NCI-H2107 treated with DMSO at 0.1 percent for 48 hours (cell line): ENCODE measurements around the gene FCGR3B.
"Not testable (repeated sequence)": the region's sequence is repeated elsewhere in the genome, so short reads cannot be mapped to it uniquely, and the experiment has no call there.

Experiments used
- DNase-seq: peaks from one replicate; lab custom pipeline; 2025; ENCODE audit not compliant: unreplicated experiment; lab: John Stamatoyannopoulos, UW

Gene FCGR3B

DNA sequence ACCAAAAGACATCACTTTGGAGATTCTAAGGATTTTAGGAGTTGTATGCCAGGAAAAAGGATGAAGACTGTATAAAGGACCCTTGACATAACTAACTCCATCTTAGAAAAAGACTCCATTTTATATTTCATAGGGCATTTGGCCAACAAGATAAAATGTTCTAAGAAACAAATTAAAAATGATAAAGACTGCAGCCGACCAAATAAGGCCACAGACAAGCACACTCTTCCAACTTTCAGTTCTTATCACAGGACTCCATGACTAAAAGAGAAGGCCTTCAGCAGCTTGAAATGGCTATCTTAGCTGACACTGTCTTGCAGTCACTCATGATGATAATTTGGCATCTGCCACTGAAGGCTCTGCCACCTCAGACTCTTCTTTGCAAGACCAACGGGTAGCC, 8.2 kb upstream of the FCGR3B start:
- DNase-seq = not testable (repeated sequence)

DNA sequence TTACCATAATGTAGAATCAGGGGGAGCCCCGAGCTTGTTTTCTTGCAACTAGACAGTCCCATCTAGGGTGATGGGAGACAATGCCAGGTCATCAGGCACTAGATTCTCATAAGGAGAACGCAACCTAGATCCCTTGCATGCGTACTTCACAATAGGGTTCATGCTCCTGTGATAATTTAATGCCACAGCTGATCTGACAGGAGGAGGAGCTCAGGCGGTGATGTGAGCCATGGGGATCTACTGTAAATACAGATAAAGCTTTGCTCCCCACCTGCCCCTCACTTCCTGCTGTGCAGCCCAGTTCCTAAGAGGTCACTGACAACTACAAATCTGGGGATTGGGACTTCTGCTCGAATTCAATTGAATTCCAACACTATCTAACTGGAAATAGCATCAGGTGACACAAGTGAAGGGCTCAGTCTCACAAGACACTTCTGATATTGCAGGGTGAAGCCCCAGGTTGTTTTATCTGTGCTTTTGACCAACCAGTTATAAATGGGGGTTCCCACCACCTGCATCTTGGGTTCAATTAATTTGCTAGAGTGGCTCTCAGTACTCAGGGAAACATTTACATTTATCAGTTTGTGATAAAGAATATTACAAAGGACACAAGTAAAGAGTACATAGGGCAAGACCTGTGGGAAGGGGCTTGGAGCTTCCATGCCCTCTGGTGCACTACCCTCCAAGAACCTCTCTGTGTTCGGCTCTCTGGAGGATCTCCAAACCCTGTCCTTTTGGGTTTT, 7.4 kb upstream of the FCGR3B start:
- not testable (repeated sequence) for DNase-seq

DNA sequence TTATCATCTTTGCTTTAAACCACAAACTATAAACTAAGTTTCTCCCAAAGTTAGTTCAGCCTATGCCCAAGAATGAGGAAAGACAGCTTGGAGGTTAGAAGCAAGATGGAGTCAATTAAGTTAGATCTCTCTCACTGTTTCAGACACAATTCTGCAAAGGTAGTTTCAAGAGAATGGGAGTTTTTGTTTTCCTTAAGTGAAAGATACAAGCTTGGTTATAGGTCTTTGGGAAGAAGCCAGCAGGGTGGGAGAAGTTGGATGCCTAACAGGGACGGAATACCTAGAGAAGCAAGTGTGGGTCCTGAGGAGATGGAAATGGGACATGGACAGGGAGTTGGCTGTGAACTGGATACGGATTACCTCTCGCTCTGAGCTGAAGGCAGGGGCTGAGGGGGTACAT, 6.0 kb upstream of the FCGR3B start:
- DNase-seq = not testable (repeated sequence)

DNA sequence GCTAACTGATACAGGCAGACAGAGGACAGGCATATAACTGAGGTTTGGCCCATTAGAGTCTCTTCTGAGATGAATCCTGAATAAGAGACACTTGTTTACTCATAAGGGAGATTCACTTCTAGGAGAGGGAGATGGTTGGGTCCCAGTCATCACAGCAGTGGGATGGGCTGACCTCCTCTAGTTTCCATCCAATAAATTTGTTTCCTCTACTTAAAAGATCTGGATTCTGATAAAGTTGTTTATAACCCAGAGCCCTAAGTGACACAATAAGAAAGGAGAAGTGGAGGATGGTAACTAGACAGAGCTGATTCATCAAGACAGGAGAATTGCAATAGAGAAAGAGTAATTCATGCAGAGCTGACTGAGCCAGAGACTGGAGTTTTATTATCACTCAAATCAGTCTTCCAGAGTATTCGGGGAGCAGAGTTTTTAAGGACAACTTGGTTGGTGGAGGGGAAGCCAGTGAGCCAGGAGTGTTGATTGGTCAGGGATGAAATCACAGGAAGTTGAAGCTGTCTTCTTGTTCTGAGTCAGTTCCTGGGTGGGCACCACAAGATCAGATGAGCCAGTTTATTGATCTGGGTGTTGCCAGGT, 5.3 kb upstream of the FCGR3B start:
- not testable (repeated sequence) for DNase-seq

DNA sequence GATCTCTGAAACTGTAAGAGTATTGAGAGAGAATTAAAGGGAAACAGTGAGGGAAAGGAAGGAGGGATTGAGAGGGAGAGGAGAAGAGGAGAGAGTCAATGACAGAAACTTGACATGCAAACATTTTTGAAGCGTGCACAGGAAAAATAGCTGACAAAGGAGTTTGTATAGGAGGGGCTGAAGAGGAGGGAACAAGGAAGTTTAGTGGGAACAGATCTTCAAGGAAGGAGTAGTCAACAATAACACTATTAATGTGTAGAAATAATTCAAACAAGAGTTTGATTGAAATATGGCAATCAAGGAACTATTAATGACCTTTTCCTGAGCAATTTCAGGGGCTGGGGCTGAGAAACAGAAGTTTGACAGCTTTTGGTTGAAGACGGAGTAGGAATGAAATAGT, 4.0 kb upstream of the FCGR3B start:
- not testable (repeated sequence) for DNase-seq

DNA sequence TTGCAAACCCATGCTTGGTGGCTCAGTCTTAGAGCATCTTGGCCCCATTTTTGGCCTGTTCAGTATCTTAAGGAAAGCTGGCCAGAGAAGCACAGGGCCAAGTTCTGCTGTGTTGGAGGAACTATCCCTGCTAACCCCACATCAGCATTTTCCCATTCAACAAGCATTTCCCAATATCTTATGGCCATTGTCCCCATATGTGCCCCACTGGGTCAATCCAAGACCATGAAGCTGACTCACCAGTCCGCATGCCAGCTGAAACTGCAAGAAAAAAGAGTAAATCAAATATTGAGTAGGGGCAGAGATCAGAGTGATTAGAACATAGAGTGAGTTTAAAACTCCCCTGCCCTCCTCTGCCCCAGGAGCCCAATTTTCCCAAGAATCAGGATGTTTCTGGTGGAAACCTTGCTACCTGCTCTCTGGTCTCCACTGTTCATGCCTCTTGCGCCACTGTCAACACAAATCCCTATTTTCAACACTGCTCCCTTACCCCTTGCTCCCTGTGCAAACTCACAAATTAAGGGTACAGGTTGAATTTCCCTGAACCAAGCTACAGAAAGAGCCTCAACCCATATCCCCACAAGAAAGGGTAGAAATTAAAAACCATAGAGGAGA, 741 bp downstream of the FCGR3B start:
- DNase-seq = not testable (repeated sequence)

DNA sequence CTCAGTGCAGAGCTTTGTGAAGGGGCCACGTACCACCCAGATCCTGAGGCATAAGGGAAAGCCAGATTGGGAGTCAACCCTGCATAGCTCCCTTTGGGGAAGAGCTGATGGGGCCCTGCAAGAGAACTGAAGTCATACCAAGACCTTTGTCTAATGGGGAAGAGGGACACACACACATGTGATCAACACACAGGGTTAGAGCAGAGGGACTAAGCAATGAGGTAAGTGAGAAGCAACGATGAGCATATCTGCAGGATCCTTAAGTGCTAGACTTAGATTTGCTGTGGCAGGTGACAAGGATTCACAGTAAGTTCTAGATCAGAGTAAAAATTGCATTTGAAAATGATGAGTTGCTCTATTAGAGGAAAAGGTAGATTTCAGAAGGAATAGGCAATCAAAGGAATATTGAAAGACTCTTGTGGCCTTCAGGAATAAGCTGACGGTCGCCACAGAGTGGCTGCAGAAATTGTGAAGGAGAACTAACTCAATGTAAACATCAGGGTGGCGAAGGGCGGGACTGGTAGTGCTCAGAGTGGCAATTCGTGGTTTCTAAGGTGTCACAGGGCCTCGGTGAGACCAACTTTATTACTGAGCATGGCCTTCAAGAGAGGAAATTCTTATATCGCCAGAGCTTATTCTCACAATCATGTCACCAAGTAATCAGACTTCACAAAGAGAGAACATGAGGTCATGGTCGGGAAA, 4.4 kb downstream of the FCGR3B start:
- DNase-seq = not testable (repeated sequence)

DNA sequence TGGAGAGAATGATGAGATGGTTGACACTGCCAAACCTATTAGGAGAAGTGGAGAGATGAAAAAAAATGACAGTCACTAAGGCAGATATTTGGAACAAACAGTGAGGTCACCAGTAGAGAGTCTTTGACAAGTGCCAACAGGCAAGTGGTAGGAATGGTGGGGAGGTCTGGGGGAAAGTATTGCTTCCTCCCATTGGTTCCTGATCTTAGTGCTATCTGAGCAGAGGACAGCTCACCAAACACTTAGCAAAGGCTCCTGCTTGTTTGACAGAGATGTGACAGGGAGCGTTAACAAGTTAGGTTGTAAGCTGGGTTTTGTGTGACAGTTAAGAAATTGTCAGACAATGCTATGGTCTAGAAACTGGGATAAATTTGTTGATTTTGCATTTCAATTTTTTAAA, 6.4 kb downstream of the FCGR3B start:
- DNase-seq = not testable (repeated sequence)

DNA sequence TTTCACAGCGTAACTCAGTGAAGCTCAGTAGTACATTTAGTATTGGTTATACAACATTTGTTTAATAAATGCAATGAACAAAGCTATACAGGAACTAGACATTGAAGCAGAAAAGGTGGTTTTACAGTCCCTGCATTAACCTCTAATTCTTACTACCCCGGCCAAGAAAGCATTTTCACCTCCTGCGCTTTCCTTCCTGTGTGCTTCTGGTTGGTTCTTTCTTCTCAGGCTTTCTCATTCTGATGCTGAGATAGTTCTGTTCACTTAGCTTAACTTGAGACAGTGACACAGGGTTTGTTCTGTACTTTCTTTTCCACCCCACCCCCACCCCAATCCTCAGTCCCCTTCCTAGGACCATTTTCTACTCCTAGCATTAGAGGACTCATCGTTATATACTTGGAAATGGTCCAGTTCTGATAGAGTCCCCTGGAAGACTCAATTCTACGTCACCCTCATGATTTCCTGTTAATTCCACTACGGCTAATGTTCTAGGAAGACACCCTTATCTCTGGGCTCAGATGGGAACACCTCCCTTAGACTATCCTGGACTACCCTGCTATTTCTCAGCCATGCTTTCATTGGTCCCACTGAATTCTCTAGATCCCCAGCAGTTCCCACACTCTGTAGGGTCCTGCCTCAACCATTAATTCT, 7.5 kb downstream of the FCGR3B start:
- DNase-seq = not testable (repeated sequence)

DNA sequence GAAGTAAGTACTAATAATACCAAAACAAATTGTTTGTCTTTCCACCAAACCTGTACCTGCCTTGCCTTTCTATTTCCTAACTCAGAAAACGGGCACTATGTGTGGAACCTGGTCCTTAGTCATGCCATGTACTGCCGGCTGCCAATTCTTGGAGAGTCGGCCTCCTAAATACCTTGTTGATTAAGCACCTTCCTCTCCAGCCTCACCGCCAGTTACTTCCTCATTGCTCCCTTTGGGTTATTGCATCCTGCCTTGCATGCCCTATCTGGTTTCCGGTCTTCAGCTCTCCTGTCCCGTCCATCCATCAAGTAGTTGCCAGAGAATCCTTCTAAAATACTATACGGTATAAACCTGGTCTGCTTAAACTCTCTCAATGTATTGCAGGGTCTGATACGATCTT, 8.9 kb downstream of the FCGR3B start:
- DNase-seq = not testable (repeated sequence)

DNA sequence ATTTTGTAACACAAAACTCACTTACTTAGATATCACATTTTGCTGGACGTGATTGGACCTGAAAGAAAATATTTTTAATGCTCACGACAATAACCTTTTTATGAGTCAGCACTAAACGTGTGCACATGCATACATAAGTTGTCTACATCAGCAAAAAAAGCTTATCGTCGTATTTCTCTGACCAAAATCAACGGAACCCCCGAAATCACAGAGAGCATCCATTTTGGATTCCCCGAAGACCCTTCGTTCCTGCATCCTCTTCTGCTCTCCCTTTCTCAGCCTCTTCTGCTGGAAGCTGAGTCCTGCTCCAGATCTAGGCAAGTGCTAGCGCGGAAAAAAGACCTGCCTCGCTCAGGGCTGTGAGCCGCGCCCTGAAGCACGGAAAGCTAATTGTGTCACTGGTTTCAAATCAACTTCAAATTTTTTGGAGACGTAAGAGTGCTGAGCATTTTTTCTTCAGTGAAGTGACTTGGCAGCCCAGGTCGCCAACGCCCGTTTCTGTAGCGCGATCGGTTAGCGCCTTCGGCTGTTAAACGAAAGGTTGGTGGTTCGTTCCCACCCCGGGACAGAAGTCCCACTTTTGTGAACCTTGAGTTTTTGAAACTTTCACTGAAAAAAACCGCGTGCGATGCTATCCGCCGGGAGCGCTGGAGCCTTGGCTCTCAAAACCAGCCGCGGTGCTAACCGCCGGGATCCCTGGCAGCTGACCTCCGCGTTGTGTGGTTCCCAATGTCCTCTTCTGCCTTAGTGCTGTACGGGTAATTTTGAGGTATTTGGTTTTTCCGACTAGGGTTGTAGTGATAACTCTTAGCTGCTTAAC, 9.6 kb downstream of the FCGR3B start:
- not testable (repeated sequence) for DNase-seq

DNA sequence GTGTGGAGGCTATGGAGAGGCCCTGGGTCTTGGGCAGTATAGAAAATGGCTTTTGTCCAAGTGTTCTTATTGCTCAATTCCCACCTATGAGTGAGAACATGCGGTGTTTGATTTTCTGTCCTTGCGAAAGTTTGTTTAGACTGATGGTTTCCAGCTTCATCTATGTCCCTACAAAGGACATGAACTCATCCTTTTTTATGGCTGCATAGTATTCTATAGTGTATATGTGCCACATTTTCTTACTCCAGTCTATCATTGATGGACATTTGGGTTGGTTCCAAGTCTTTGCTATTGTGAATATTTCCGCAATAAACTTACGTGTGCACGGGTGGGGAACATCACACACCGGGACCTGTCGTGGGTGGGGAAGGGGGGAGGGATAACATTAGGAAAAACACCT, 10.6 kb downstream of the FCGR3B start:
- not testable (repeated sequence) for DNase-seq

DNA sequence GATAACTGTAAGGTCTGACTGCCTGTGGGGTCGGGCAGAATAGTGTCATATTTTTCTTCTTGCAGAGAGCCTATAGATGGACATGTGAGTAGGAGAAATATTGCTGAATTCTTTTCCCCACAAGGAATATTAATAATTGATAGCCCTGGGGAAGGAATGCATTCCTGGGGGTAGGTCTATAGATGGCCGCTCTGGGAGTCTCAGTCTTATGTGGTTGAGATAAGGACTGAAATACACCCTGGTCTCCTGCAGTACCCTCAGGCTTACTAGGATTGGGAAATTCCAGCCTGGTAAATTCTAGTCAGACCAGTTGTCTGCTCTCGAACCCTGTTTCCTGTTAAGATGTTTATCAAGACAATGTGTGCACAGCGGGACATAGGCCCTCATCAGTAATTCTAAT, 12.5 kb downstream of the FCGR3B start:
- DNase-seq = not testable (repeated sequence)

DNA sequence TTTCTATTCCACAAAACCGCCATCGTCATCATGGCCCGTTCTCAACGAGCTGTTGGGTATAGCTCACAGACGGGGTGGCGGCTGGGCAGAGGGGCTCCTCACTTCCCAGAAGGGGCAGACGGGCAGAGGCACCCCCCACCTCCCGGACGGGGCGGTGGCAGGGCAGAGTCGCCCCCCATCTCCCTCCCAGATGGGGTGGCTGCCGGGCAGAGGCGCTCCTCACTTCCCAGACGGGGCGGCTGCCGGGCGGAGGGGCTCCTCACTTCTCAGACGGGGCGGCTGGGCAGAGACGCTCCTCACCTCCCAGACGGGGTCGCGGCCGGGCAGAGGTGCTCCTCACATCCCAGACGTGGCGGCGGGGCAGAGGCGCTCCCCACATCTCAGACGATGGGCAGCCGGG, 14.6 kb downstream of the FCGR3B start:
- DNase-seq = not testable (repeated sequence)

DNA sequence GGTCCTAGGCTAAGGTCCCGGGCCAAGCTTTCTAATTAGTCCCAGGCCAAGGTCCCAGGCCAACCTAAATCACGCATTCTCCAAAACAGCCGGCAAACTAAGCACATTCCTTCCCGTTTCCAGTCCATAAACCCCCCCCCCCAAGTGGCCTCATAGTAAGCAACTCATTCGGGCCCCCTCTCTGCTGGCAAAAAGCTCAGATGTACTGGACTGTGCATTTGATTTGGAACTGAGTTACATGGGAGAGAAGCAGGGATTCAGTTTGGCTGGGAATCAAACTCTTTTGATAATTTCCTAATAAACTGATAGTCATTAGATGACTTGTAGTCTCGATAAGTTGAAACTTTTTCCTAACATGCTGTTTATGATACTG, 17.8 kb downstream of the FCGR3B start:
- not testable (repeated sequence) for DNase-seq

DNA sequence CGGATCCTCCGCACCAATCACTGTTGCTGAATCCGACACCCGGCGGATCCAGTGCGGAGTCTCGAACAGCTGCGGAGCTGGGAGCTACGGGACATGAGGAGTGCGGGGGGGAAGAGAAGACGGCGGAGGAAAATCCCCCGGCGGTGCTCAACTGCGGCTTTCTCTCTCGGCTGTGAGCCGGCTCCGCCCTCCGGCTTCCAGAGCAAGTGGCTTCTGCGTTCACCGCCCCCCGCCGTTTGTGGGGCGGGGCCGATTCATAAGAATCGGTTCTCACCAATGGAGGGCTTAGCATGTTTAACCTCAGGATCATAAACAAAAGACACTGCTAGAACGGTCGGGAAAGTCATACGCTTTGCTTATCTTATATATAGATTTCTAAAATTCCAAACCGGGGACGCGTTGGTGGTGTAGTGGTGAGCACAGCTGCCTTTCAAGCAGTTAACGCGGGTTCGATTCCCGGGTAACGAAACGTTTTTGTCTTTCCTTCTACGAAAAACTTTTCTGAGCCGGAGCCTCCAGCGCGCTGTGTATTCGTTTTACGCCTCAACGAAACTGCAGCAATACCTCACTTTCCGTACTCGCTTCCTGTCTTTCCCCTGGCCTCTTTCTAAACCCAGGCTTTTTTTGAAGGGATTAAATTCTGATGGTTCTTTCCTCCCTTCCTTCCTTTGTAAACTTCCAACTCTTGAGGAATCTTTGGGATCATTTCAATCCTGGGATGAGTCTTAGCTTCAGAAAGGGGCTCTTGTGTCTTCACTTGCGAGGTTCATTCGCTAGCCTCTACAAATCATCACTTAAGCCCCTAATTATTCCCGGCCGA, 18.4 kb downstream of the FCGR3B start:
- DNase-seq = peak; percentile 42

DNA sequence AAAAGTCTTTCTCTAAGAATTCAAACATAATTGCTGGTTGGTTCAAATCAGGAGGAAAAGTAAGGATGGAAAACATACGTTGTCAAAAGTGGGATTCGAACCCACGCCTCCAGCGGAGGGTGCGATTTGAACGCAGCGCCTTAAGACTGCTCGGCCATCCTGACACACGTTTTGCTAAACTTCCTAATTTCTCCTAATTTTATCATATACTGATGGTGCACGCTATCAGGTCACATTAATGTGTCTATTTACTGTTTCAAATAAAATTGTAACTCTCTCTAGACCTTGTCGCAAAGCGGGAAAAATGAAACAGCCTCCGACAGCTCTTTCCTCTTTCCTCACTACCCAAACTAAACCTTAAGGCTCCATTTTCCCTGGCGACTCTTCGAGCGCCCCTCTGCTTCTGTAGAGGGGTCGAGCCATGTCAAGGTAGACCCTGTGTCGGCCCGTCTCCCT, 19.1 kb downstream of the FCGR3B start:
- not testable (repeated sequence) for DNase-seq

DNA sequence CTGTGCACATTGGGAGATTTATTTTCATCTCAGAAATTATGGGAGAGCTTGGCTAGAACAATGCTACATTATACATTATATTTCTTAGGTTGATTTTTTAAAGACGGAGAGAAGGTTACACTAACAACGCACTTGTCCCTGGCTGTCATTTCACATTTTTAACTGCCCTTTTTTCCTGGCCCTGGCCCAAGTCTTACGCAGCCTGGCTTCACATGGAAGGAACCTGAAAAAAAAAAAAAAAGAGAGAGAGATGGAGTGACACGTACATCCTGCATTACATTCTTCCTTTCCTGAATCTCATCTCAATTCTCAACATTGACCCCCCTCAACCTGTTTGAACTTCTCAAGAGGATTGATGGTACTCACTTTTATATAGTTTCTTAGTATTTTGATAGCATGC, 20.8 kb downstream of the FCGR3B start:
- DNase-seq = not testable (repeated sequence)
